RWPE1 (cell line): ENCODE data around the gene DDX4.

Source experiments
- CTCF ChIA-PET: fragments of 350-600 bp; sonication (Branson Sonifier 250); formaldehyde crosslinking; extraction: SDS; loops from one replicate; lab custom pipeline; 2021; lab: Yijun Ruan, JAX
- POLR2A ChIA-PET: fragments of 400-600 bp; formaldehyde crosslinking; extraction: SDS; loops from one replicate; lab custom pipeline; 2020; ENCODE audit warnings: antibody characterized with exemption; ENCODE audit not compliant: low non-redundant PET; lab: Yijun Ruan, JAX
- DNase-seq: peaks from one replicate; pipeline ENCODE4 v3.0.0; 2012; ENCODE audit warnings: low spot score
- H3K27ac ChIP-seq: fragments of 450-650 bp; 2 replicates; pipeline ENCODE4 v1.5.1; 2017
- CTCF ChIP-seq: fragments of 450-650 bp; conservative IDR thresholded peaks from 2 replicates; pipeline ENCODE4 v1.5.1; 2017; ENCODE audit warnings: low read depth, mild to moderate bottlenecking

The DDX4 gene

GRCh38 chr5:55857247-55857640 is 119.4 kb downstream of the DDX4 start:
- no peak overlapping the region for H3K27ac ChIP-seq
- no peak for TF ChIP-seq CTCF
- DNase-seq: no peak
- ChIA-PET POLR2A (no interaction called here), CTCF (no interaction called here)

GRCh38 chr5:55858104-55858503 is 120.2 kb downstream of the DDX4 start:
- POLR2A ChIA-PET: no interaction called here
- no peak for TF ChIP-seq CTCF
- DNase-seq: no peak
- CTCF ChIA-PET: no interaction called here
- no peak overlapping the region for H3K27ac ChIP-seq

- no peak for TF ChIP-seq CTCF
- ChIA-PET POLR2A (no interaction called here), CTCF (no interaction called here)
- DNase-seq: no peak
- no peak overlapping the region for H3K27ac ChIP-seq
Observed at GRCh38 chr5:55860288-55860687, 122.4 kb downstream of the DDX4 start.

- no peak overlapping the region for H3K27ac ChIP-seq
- ChIA-PET POLR2A (no interaction called here), CTCF (no interaction called here)
- no peak for TF ChIP-seq CTCF
- no peak for DNase-seq
Observed at GRCh38 chr5:55860709-55861108, 122.8 kb downstream of the DDX4 start.

- ChIA-PET POLR2A (no interaction called here), CTCF (no interaction called here)
- no peak for DNase-seq
- no peak overlapping the region for H3K27ac ChIP-seq
- TF ChIP-seq CTCF: no peak
Observed at GRCh38 chr5:55864606-55865541, 127.0 kb downstream of the DDX4 start.

GRCh38 chr5:55865831-55866230 is 128.0 kb downstream of the DDX4 start:
- TF ChIP-seq CTCF: no peak
- ChIA-PET CTCF (interaction anchor here (0.5 kb wide), 1 partner anchor 24 kb away, joined by 8 read pairs; no protein-coding TSS in a partner anchor), POLR2A (no interaction called here)
- DNase-seq: no peak
- no peak overlapping the region for H3K27ac ChIP-seq
